Mesenchymal stem cell (in vitro differentiated cells and primary cell): ENCODE measurements around the gene GOLGA1.

ENCODE experiments used
- DNase-seq: peaks from one replicate; pipeline ENCODE4 v3.0.0-alpha.2; 2013
- H2AFZ ChIP-seq: one replicate; pipeline ENCODE4 v1.6.1; 2013; ENCODE audit warnings: low read depth, mild to moderate bottlenecking, control low read depth, inconsistent platforms, low read length, moderate library complexity
- H2AK5ac ChIP-seq: 2 replicates; pipeline ENCODE4 v1.6.1; 2013; ENCODE audit warnings: low read length, moderate library complexity, mild to moderate bottlenecking, inconsistent platforms; ENCODE audit not compliant: severe bottlenecking
- H2BK120ac ChIP-seq: one replicate; pipeline ENCODE4 v1.6.1; 2013; ENCODE audit warnings: low read depth, mild to moderate bottlenecking, inconsistent platforms, low read length, moderate library complexity
- H2BK12ac ChIP-seq, 2 experiments: one replicate each; pipeline ENCODE4 v1.6.1; 2013; ENCODE audit warnings: inconsistent platforms in 2 of 2, low read length in 2 of 2, mild to moderate bottlenecking in 2 of 2, moderate library complexity in 2 of 2, control low read depth in 1 of 2
- H2BK15ac ChIP-seq: one replicate; pipeline ENCODE4 v1.6.1; 2013; ENCODE audit warnings: mild to moderate bottlenecking, low read depth, inconsistent platforms; ENCODE audit not compliant: poor library complexity, severe bottlenecking
- H2BK5ac ChIP-seq: 2 replicates; pipeline ENCODE4 v1.6.1; 2013; ENCODE audit warnings: low read depth, mild to moderate bottlenecking, low read length, control low read depth, inconsistent platforms; ENCODE audit not compliant: poor library complexity, severe bottlenecking
- H3K14ac ChIP-seq, 2 experiments: one replicate each; pipeline ENCODE4 v1.6.1; 2013; ENCODE audit warnings: inconsistent platforms in 2 of 2, low read length in 2 of 2, control low read depth in 1 of 2, mild to moderate bottlenecking in 1 of 2, moderate library complexity in 1 of 2
- H3K18ac ChIP-seq, 2 experiments: one replicate each; pipeline ENCODE4 v1.6.1; 2013; ENCODE audit warnings: inconsistent platforms in 2 of 2, low read length in 2 of 2, control low read depth in 1 of 2, low read depth in 1 of 2, mild to moderate bottlenecking in 1 of 2
- H3K23ac ChIP-seq, 2 experiments: one replicate each; pipeline ENCODE4 v1.6.1; 2013; ENCODE audit warnings: inconsistent platforms in 2 of 2, low read length in 2 of 2, mild to moderate bottlenecking in 2 of 2, moderate library complexity in 2 of 2, control low read depth in 1 of 2
- H3K27ac ChIP-seq: 2 replicates; pipeline ENCODE4 v1.5.1; 2013; ENCODE audit warnings: mild to moderate bottlenecking, moderate library complexity, low read length, control low read depth, inconsistent platforms; ENCODE audit not compliant: poor library complexity, severe bottlenecking
- H3K27me3 ChIP-seq, 2 experiments: 2 replicates each; pipeline versions ENCODE4 v1.6.1 to v1.7.0; 2013; ENCODE audit warnings: low read length in 2 of 2, mild to moderate bottlenecking in 2 of 2, moderate library complexity in 2 of 2, control low read depth in 1 of 2, inconsistent platforms in 1 of 2; ENCODE audit not compliant: control insufficient read depth in 1 of 2, insufficient read depth in 1 of 2
- H3K36me3 ChIP-seq, 2 experiments: 2 replicates each; pipeline versions ENCODE4 v1.6.1 to v1.7.0; 2013; ENCODE audit warnings: low read length in 2 of 2, control low read depth in 1 of 2, inconsistent platforms in 1 of 2, low read depth in 1 of 2, mild to moderate bottlenecking in 1 of 2; ENCODE audit not compliant: insufficient read depth in 2 of 2, control insufficient read depth in 1 of 2
- H3K4ac ChIP-seq, 2 experiments: one replicate each; pipeline ENCODE4 v1.6.1; 2013; ENCODE audit warnings: inconsistent platforms in 2 of 2, low read length in 2 of 2, mild to moderate bottlenecking in 2 of 2, moderate library complexity in 2 of 2, control low read depth in 1 of 2, low read depth in 1 of 2
- H3K4me1 ChIP-seq: 2 replicates; pipeline ENCODE4 v1.6.1; 2013; ENCODE audit warnings: low read depth, low read length, control low read depth; ENCODE audit not compliant: control insufficient read depth, insufficient read depth
- H3K4me2 ChIP-seq: 2 replicates; pipeline ENCODE4 v1.6.1; 2013; ENCODE audit warnings: low read length, mild to moderate bottlenecking, inconsistent platforms; ENCODE audit not compliant: poor library complexity, severe bottlenecking
- H3K4me3 ChIP-seq, 2 experiments: 2 replicates each; pipeline versions ENCODE4 v1.5.1 to v1.7.0; 2013; ENCODE audit warnings: low read length in 2 of 2, mild to moderate bottlenecking in 2 of 2, control low read depth in 1 of 2, low read depth in 1 of 2; ENCODE audit not compliant: insufficient read depth in 1 of 2
- H3K79me1 ChIP-seq: replicated peaks from 2 replicates; pipeline ENCODE4 v1.6.1; 2013; ENCODE audit warnings: mild to moderate bottlenecking, control low read depth, low read length, inconsistent platforms; ENCODE audit not compliant: poor library complexity, severe bottlenecking
- H3K9ac ChIP-seq: 2 replicates; pipeline ENCODE4 v1.7.0; 2013; ENCODE audit warnings: mild to moderate bottlenecking, low read length, moderate library complexity
- H3K9me3 ChIP-seq: 2 replicates; pipeline ENCODE4 v1.7.0; 2013; ENCODE audit warnings: mild to moderate bottlenecking, low read length; ENCODE audit not compliant: control insufficient read depth
- H4K8ac ChIP-seq: one replicate; pipeline ENCODE4 v1.6.1; 2013; ENCODE audit warnings: inconsistent platforms, mild to moderate bottlenecking, low read length, moderate library complexity
- H4K91ac ChIP-seq: one replicate; pipeline ENCODE4 v1.6.1; 2013; ENCODE audit warnings: mild to moderate bottlenecking, low read length, inconsistent platforms
- WGBS: methylation state at CpG from one replicate; pipeline ENCODE4 v1.1.7; 2013; ENCODE audit warnings: mixed read lengths; 5-methylcytosine and 5-hydroxymethylcytosine counted together

The GOLGA1 gene

DNA sequence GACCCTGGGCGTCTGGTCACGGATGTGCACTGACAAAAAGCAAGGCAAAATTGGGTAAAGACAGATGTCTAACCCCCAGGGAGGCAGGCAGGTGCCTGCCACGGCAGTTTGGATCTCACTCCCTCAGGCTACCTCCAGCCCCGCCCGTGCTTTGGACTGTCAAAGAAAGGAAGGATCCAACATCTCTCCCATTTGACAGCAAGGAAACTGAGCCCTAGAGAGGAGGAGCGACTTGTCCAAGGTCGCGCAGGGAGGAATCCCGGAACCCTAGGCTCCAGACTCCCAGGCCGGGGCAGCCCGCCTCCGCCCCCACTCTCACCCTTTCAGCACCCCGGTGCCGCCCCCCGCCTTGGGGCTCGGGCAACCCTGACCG, 376 bp downstream of the GOLGA1 start:
- H2BK5ac ChIP-seq, result peak overlapping the region; percentile 39
- peak overlapping the region; percentile 1 to 81 for H3K18ac ChIP-seq
- H4K91ac ChIP-seq, result peak overlapping the region; percentile 19
- H3K4me2 ChIP-seq, result peak overlapping the region; percentile 91
- no peak overlapping the region for H2BK120ac ChIP-seq
- peak overlapping the region; percentile 28 for H3K27ac ChIP-seq
- H3K9me3 ChIP-seq, result no peaks in the 10 kb centered on the region
- H2AFZ ChIP-seq, result peak overlapping the region; percentile 89
- H3K36me3 ChIP-seq, result peaks cover 0 to 27% of the 10 kb centered on the region in 2 experiments
- H2BK12ac ChIP-seq, result no peak overlapping the region
- H3K27me3 ChIP-seq, result no peaks in the 10 kb centered on the region
- peaks cover 5% of the 10 kb centered on the region for H3K4me1 ChIP-seq
- under 1% methylated on average over 10 of the region's 17 CpGs for WGBS
- peaks cover 4% of the 10 kb centered on the region for H3K79me1 ChIP-seq
- H3K4me3 ChIP-seq, result peak overlapping the region; percentile 64 to 96
- peak overlapping the region; percentile 35 for H2AK5ac ChIP-seq
- no peak for DNase-seq
- peak overlapping the region in 1 of 2 experiments; percentile 99 for H3K4ac ChIP-seq
- H3K14ac ChIP-seq, result peak overlapping the region in 1 of 2 experiments; percentile 61
- peak overlapping the region in 1 of 2 experiments; percentile 96 for H3K23ac ChIP-seq
- peak overlapping the region; percentile 29 for H2BK15ac ChIP-seq
- H4K8ac ChIP-seq, result peak overlapping the region; percentile 97
- H3K9ac ChIP-seq, result peak overlapping the region; percentile 99

- H3K4me1 ChIP-seq, result peaks cover 5% of the 10 kb centered on the region
- no peak overlapping the region for H3K14ac ChIP-seq
- H3K9me3 ChIP-seq, result no peaks in the 10 kb centered on the region
- H2BK5ac ChIP-seq, result no peak overlapping the region
- peaks cover 4% of the 10 kb centered on the region for H3K79me1 ChIP-seq
- no peak overlapping the region for H3K4ac ChIP-seq
- H4K91ac ChIP-seq, result no peak overlapping the region
- H3K27me3 ChIP-seq, result no peaks in the 10 kb centered on the region
- H2BK120ac ChIP-seq, result no peak overlapping the region
- H4K8ac ChIP-seq, result no peak overlapping the region
- H2AK5ac ChIP-seq, result peak overlapping the region; percentile 35
- no peak for DNase-seq
- peak overlapping the region; percentile 99 for H3K9ac ChIP-seq
- no peak overlapping the region for H2BK15ac ChIP-seq
- no peak overlapping the region for H2BK12ac ChIP-seq
- no peak overlapping the region for H3K27ac ChIP-seq
- peak overlapping the region in 1 of 2 experiments; percentile 96 for H3K4me3 ChIP-seq
- no peak overlapping the region for H2AFZ ChIP-seq
- H3K36me3 ChIP-seq, result peaks cover 0 to 33% of the 10 kb centered on the region in 2 experiments
- H3K23ac ChIP-seq, result no peak overlapping the region
- H3K4me2 ChIP-seq, result peak overlapping the region; percentile 91
- H3K18ac ChIP-seq, result no peak overlapping the region
Observed at GRCh38 chr9:124939944-124940343, 939 bp downstream of the GOLGA1 start.

DNA sequence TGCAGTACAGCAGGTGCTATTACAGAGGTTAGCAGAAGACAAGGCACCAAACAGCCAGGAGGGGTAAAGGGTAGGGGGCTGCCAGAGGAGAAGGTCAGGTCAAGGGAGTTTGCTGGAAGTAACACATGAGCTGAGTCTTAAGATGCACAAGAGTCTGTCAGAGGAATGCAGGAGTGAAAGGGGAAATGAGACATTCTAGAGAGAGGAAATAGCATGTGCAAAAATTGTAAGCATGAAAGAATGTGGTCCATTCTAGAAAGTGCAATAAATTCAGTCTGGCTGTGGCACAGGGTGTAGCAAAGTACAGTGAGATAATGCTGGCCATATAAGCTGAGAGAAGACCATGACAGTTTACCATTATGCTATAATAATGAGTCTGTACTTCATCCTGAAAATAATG, 6.6 kb downstream of the GOLGA1 start:
- H3K14ac ChIP-seq, result no peak overlapping the region
- H4K91ac ChIP-seq, result no peak overlapping the region
- H2BK120ac ChIP-seq, result no peak overlapping the region
- H3K23ac ChIP-seq, result no peak overlapping the region
- H3K18ac ChIP-seq, result no peak overlapping the region
- H3K79me1 ChIP-seq, result no peaks in the 10 kb centered on the region
- no peak overlapping the region for H3K4ac ChIP-seq
- H3K4me2 ChIP-seq, result no peak overlapping the region
- no peak overlapping the region for H2BK5ac ChIP-seq
- no peak overlapping the region for H2BK15ac ChIP-seq
- no peak overlapping the region for H3K27ac ChIP-seq
- H4K8ac ChIP-seq, result no peak overlapping the region
- H3K9ac ChIP-seq, result no peak overlapping the region
- no peaks in the 10 kb centered on the region for H3K9me3 ChIP-seq
- H2AK5ac ChIP-seq, result no peak overlapping the region
- peak; percentile 39 for DNase-seq
- peaks cover 5% of the 10 kb centered on the region for H3K4me1 ChIP-seq
- no peak overlapping the region for H3K4me3 ChIP-seq
- no peak overlapping the region for H2AFZ ChIP-seq
- H3K27me3 ChIP-seq, result no peaks in the 10 kb centered on the region
- no peak overlapping the region for H2BK12ac ChIP-seq
- peaks cover 3 to 82% of the 10 kb centered on the region in 2 experiments for H3K36me3 ChIP-seq

DNA sequence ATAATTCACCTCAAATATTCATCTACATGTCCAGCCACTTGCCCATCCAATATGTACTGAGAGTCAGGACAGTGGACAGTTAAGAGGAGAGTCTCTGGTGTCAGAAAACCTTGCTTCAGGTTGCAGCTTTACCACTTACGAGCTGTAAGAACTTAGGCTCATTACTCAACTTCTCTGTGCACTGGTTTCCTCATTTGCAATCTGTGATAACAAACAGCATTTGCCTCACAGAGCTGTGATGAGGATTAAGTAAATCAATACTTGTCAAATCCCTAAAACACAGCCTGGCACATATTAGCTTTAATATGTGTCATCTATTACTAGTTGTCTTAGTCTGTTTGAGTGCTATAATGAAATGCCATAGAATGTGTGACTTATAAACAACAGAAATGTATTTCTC, 8.6 kb downstream of the GOLGA1 start:
- WGBS, result 100% methylated on average over 1 of the region's 1 CpG
- no peak overlapping the region for H2AFZ ChIP-seq

More for the DNA sequence above, 8.6 kb downstream of the GOLGA1 start:
- H3K4ac ChIP-seq, result no peak overlapping the region
- H3K79me1 ChIP-seq, result no peaks in the 10 kb centered on the region
- no peak overlapping the region for H2BK12ac ChIP-seq
- H2BK5ac ChIP-seq, result no peak overlapping the region
- H3K4me3 ChIP-seq, result no peak overlapping the region
- no peak overlapping the region for H3K18ac ChIP-seq
- H2BK15ac ChIP-seq, result no peak overlapping the region
- H2BK120ac ChIP-seq, result no peak overlapping the region
- H3K4me1 ChIP-seq, result peaks cover 5% of the 10 kb centered on the region
- DNase-seq, result no peak
- H3K14ac ChIP-seq, result no peak overlapping the region
- H3K9me3 ChIP-seq, result no peaks in the 10 kb centered on the region
- H4K8ac ChIP-seq, result no peak overlapping the region
- no peak overlapping the region for H3K27ac ChIP-seq
- H3K9ac ChIP-seq, result no peak overlapping the region
- H3K27me3 ChIP-seq, result no peaks in the 10 kb centered on the region
- no peak overlapping the region for H2AK5ac ChIP-seq
- peaks cover 3 to 90% of the 10 kb centered on the region in 2 experiments for H3K36me3 ChIP-seq
- H3K23ac ChIP-seq, result no peak overlapping the region
- no peak overlapping the region for H4K91ac ChIP-seq
- H3K4me2 ChIP-seq, result no peak overlapping the region
